HepG2 (cell line): ENCODE results near the gene CRIM1. TPM values are rescaled to one million over a fixed set of nuclear protein-coding genes. Genes with fewer than 3 reads are reported as not detected.

Experiments used
- CEBPG ChIP-seq: IDR thresholded peaks from 2 replicates; pipeline ENCODE4 v1.6.1; 2016
- FOXJ3 ChIP-seq: sonication (generic); formaldehyde crosslinking; IDR thresholded peaks from 2 replicates; pipeline ENCODE4 v1.4.0; 2020; ENCODE audit warnings: missing genetic modification reagents, mild to moderate bottlenecking, borderline replicate concordance
- HDAC2 ChIP-seq: sonication (generic); formaldehyde crosslinking; IDR thresholded peaks from 2 replicates; pipeline ENCODE4 v1.4.0; 2020; ENCODE audit warnings: missing genetic modification reagents
- KDM6A ChIP-seq: IDR thresholded peaks from 2 replicates; pipeline ENCODE4 v1.6.1; 2016; ENCODE audit warnings: low read depth
- MXD4 ChIP-seq: IDR thresholded peaks from 2 replicates; pipeline ENCODE4 v1.6.1; 2016; ENCODE audit warnings: mild to moderate bottlenecking, missing biosample characterization, missing genetic modification reagents
- PHF21A ChIP-seq: sonication (generic); formaldehyde crosslinking; IDR thresholded peaks from 2 replicates; pipeline ENCODE4 v1.5.0; 2020; ENCODE audit warnings: mild to moderate bottlenecking, missing genetic modification reagents
- PLRG1 ChIP-seq: fragments of 450-650 bp; conservative IDR thresholded peaks from 2 replicates; pipeline ENCODE4 v1.6.1; 2016
- SIN3A ChIP-seq: IDR thresholded peaks from 2 replicates; pipeline ENCODE4 v1.6.1; 2011; ENCODE audit warnings: low read depth, mild to moderate bottlenecking, control low read depth, low read length, borderline replicate concordance
- SMAD1 ChIP-seq: sonication (generic); formaldehyde crosslinking; IDR thresholded peaks from 2 replicates; pipeline ENCODE4 v1.4.0; 2020; ENCODE audit warnings: missing genetic modification reagents, low read depth, mild to moderate bottlenecking, borderline replicate concordance
- TRIM24 ChIP-seq: sonication (generic); formaldehyde crosslinking; IDR thresholded peaks from 2 replicates; pipeline ENCODE4 v1.8.0; 2022; ENCODE audit warnings: mild to moderate bottlenecking, missing genetic modification reagents
- YY1 ChIP-seq: IDR thresholded peaks from 2 replicates; pipeline ENCODE4 v1.6.1; 2011; ENCODE audit warnings: low read length, low read depth, moderate library complexity, mild to moderate bottlenecking; ENCODE audit not compliant: insufficient read depth, insufficient replicate concordance
- ZKSCAN5 ChIP-seq: sonication (generic); formaldehyde crosslinking; IDR thresholded peaks from 2 replicates; pipeline ENCODE4 v1.5.1; 2020; ENCODE audit warnings: mild to moderate bottlenecking, missing genetic modification reagents
- ZNF121 ChIP-seq: sonication (generic); formaldehyde crosslinking; IDR thresholded peaks from 2 replicates; pipeline ENCODE4 v1.5.0; 2020; ENCODE audit warnings: mild to moderate bottlenecking, missing genetic modification reagents
- ZNF331 ChIP-seq: sonication (generic); formaldehyde crosslinking; IDR thresholded peaks from 2 replicates; pipeline ENCODE4 v1.4.0; 2020; ENCODE audit warnings: missing genetic modification reagents
- ZNF460 ChIP-seq: sonication (generic); formaldehyde crosslinking; IDR thresholded peaks from 2 replicates; pipeline ENCODE4 v1.5.1; 2020; ENCODE audit warnings: missing genetic modification reagents, mild to moderate bottlenecking, borderline replicate concordance
- ZNF615 ChIP-seq: sonication (generic); formaldehyde crosslinking; IDR thresholded peaks from 2 replicates; pipeline ENCODE4 v1.5.0; 2020; ENCODE audit warnings: mild to moderate bottlenecking, missing genetic modification reagents, borderline replicate concordance
- ZNF788 ChIP-seq: sonication (generic); formaldehyde crosslinking; IDR thresholded peaks from 2 replicates; pipeline ENCODE4 v1.5.0; 2020; ENCODE audit warnings: mild to moderate bottlenecking, missing genetic modification reagents, borderline replicate concordance
- ZSCAN22 ChIP-seq: sonication (generic); formaldehyde crosslinking; IDR thresholded peaks from 2 replicates; pipeline ENCODE4 v1.4.0; 2020; ENCODE audit warnings: mild to moderate bottlenecking, missing genetic modification reagents
- polyA plus RNA-seq, 8 experiments: library from polyadenylated mRNA; depleted of rRNA in 3 of 8; stranded (reverse) in 7 of 8; unstranded in 1 of 8; fragments of >200 nt; fragmentation: Illumina TruSeq in 4 of 8; extraction: Trizol in 4 of 8; gene quantifications; 2 replicates each; pipeline versions ENCODE4 v1.2.1 to v1.2.3, GENCODE V29; 2011 to 2016; ENCODE audit warnings: low read depth in 4 of 8, missing spikeins in 1 of 8, mixed read lengths in 1 of 8; ENCODE audit not compliant: insufficient read depth in 1 of 8
- total RNA-seq, 5 experiments: library from RNA; depleted of rRNA; stranded (reverse); fragments of >200 nt; fragmentation: Illumina TruSeq; extraction: Trizol; gene quantifications; 2 replicates each; pipeline ENCODE4 v1.2.3, GENCODE V29; 2016; ENCODE audit warnings: low read depth in 1 of 5
- TF ChIP-seq, protein P1 (sequence below): IDR thresholded peaks from 2 replicates; pipeline ENCODE4 v1.6.1; 2016; ENCODE audit warnings: missing compliant biosample characterization, missing genetic modification reagents, borderline replicate concordance
- TF ChIP-seq, protein P2 (sequence below): sonication (generic); formaldehyde crosslinking; IDR thresholded peaks from 2 replicates; pipeline ENCODE4; 2020; ENCODE audit warnings: missing genetic modification reagents, mild to moderate bottlenecking, borderline replicate concordance
- TF ChIP-seq, protein P3 (sequence below): IDR thresholded peaks from 2 replicates; pipeline ENCODE4 v1.6.1; 2016; ENCODE audit warnings: low read depth, control low read depth
- TF ChIP-seq, protein P4 (sequence below): sonication (generic); formaldehyde crosslinking; IDR thresholded peaks from 2 replicates; pipeline ENCODE4 v1.4.0; 2020; ENCODE audit warnings: missing genetic modification reagents

Gene CRIM1
- total and polyA plus RNA-seq, 2 of the 13 experiments (the other 11 are each of a cell fraction or from before 2014, with no cell fraction given) = 39.1 to 69.9 TPM

DNA sequence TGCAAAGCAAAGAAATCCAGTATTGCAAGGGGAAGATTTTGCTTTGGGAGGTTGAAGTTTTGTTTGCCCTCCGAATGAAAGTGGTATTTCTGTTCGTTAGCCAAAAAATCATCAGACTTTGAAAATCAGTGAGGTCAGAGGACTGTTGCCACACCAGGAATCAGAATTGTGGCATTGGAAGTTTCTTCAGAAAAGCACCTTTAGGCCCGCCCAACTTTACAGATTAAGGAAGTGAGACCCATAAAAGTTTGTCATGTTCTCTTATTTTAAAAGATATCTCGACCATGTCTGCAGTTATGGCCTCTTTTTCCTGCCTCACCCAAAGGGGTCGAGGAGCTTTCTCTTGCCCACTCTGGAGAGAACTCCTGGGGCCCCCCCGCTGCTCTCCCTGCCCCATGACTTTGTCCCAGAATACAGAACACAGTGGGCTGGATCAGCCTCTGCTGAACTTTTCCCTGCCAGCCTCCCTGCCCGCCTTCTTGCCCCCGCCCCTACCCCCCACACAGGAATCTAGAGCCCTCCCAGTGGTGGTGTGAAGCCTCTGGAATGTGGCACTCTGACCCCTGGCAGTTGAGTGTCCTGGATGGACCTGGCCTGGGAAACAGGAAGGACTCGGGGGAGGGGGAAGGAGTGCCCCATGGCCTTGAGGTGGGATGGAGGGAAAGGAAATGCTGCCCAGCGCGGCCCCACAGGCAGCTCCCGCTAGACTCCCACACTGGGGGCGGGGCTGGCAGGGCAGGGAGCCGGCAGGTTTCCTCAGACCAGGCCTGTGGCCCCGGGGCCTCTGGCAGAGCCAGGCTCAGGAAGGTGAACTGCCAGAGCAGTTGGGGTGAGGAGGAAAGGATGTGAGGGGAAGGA, 25.3 kb downstream of the CRIM1 start (continued):
- TF ChIP-seq MXD4 (0 out of 2 replicates have a peak, but pooled peaks have one; percentile 45), KDM6A (peak; percentile 96), TRIM24 (CRISPR knock-in tag) (peak; percentile 93), PHF21A (peak; percentile 97), HDAC2 (CRISPR knock-in tag) (peak; percentile 98), CEBPG (CRISPR knock-in tag) (peak; percentile 70), FOXJ3 (CRISPR knock-in tag) (peak; percentile 86; the same call in 1 of the 2 replicates), ZNF788 (CRISPR knock-in tag) (peak; percentile 96; the same call in 1 of the 2 replicates), ZNF460 (CRISPR knock-in tag) (peak; percentile 39; the same call in 1 of the 2 replicates), ZNF121 (CRISPR knock-in tag) (peak; percentile 92), SMAD1 (CRISPR knock-in tag) (no peak), ZNF331 (CRISPR knock-in tag) (peak; percentile 93), ZNF615 (CRISPR knock-in tag) (peak; percentile 9; the same call in 1 of the 2 replicates), PLRG1 (no peak), YY1 (peak; percentile 70), ZSCAN22 (CRISPR knock-in tag) (0 out of 2 replicates have a peak, but pooled peaks have one; percentile 29), SIN3A (0 out of 2 replicates have a peak, but pooled peaks have one; percentile 63), ZKSCAN5 (CRISPR knock-in tag) (no peak)
- TF ChIP-seq, protein P1, sequence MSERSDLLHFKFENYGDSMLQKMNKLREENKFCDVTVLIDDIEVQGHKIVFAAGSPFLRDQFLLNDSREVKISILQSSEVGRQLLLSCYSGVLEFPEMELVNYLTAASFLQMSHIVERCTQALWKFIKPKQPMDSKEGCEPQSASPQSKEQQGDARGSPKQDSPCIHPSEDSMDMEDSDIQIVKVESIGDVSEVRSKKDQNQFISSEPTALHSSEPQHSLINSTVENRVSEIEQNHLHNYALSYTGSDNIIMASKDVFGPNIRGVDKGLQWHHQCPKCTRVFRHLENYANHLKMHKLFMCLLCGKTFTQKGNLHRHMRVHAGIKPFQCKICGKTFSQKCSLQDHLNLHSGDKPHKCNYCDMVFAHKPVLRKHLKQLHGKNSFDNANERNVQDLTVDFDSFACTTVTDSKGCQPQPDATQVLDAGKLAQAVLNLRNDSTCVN = peak; percentile 94
- TF ChIP-seq, protein P2, sequence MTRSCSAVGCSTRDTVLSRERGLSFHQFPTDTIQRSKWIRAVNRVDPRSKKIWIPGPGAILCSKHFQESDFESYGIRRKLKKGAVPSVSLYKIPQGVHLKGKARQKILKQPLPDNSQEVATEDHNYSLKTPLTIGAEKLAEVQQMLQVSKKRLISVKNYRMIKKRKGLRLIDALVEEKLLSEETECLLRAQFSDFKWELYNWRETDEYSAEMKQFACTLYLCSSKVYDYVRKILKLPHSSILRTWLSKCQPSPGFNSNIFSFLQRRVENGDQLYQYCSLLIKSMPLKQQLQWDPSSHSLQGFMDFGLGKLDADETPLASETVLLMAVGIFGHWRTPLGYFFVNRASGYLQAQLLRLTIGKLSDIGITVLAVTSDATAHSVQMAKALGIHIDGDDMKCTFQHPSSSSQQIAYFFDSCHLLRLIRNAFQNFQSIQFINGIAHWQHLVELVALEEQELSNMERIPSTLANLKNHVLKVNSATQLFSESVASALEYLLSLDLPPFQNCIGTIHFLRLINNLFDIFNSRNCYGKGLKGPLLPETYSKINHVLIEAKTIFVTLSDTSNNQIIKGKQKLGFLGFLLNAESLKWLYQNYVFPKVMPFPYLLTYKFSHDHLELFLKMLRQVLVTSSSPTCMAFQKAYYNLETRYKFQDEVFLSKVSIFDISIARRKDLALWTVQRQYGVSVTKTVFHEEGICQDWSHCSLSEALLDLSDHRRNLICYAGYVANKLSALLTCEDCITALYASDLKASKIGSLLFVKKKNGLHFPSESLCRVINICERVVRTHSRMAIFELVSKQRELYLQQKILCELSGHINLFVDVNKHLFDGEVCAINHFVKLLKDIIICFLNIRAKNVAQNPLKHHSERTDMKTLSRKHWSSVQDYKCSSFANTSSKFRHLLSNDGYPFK (CRISPR knock-in tag) = peak; percentile 81; the same call in 1 of the 2 replicates
- TF ChIP-seq, protein P3, sequence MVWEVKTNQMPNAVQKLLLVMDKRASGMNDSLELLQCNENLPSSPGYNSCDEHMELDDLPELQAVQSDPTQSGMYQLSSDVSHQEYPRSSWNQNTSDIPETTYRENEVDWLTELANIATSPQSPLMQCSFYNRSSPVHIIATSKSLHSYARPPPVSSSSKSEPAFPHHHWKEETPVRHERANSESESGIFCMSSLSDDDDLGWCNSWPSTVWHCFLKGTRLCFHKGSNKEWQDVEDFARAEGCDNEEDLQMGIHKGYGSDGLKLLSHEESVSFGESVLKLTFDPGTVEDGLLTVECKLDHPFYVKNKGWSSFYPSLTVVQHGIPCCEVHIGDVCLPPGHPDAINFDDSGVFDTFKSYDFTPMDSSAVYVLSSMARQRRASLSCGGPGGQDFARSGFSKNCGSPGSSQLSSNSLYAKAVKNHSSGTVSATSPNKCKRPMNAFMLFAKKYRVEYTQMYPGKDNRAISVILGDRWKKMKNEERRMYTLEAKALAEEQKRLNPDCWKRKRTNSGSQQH (CRISPR knock-in tag) = 0 out of 2 replicates have a peak, but pooled peaks have one; percentile 59
- TF ChIP-seq, protein P4, sequence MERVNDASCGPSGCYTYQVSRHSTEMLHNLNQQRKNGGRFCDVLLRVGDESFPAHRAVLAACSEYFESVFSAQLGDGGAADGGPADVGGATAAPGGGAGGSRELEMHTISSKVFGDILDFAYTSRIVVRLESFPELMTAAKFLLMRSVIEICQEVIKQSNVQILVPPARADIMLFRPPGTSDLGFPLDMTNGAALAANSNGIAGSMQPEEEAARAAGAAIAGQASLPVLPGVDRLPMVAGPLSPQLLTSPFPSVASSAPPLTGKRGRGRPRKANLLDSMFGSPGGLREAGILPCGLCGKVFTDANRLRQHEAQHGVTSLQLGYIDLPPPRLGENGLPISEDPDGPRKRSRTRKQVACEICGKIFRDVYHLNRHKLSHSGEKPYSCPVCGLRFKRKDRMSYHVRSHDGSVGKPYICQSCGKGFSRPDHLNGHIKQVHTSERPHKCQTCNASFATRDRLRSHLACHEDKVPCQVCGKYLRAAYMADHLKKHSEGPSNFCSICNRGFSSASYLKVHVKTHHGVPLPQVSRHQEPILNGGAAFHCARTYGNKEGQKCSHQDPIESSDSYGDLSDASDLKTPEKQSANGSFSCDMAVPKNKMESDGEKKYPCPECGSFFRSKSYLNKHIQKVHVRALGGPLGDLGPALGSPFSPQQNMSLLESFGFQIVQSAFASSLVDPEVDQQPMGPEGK = peak; percentile 98
